Endothelial cell (in vitro differentiated cells): Measurements from ENCODE around the gene FGGY. TPM values are rescaled to one million over a fixed set of nuclear protein-coding genes. Genes with fewer than 3 reads are reported as not detected.

Experiments
- DNase-seq: peaks from one replicate; pipeline ENCODE4 v3.0.0; 2021; ENCODE audit warnings: low spot score
- H3K27ac Mint-ChIP-seq: one replicate; pipeline ENCODE4 v1.8.0; 2021; ENCODE audit warnings: mixed read lengths, inconsistent platforms; ENCODE audit not compliant: unreplicated experiment
- H3K27me3 Mint-ChIP-seq: one replicate; pipeline ENCODE4 v1.8.0; 2021; ENCODE audit warnings: mild to moderate bottlenecking, moderate library complexity, mixed read lengths, inconsistent platforms; ENCODE audit not compliant: unreplicated experiment
- H3K36me3 Mint-ChIP-seq: one replicate; pipeline ENCODE4 v1.8.0; 2021; ENCODE audit warnings: mild to moderate bottlenecking, low read depth, mixed read lengths, inconsistent platforms; ENCODE audit not compliant: unreplicated experiment
- H3K4me1 Mint-ChIP-seq: one replicate; pipeline ENCODE4 v1.8.0; 2021; ENCODE audit warnings: mild to moderate bottlenecking, mixed read lengths, inconsistent platforms; ENCODE audit not compliant: unreplicated experiment
- H3K4me3 Mint-ChIP-seq: one replicate; pipeline ENCODE4 v1.8.0; 2021; ENCODE audit warnings: mild to moderate bottlenecking, mixed read lengths, inconsistent platforms; ENCODE audit not compliant: unreplicated experiment
- H3K9me3 Mint-ChIP-seq: one replicate; pipeline ENCODE4 v1.8.0; 2021; ENCODE audit warnings: mixed read lengths, inconsistent platforms; ENCODE audit not compliant: unreplicated experiment
- CTCF ChIP-seq: fragments of 200-600 bp; sonication (generic); IDR thresholded peaks from one replicate; pipeline ENCODE4 v1.5.0; 2021; ENCODE audit warnings: antibody characterized with exemption; ENCODE audit not compliant: unreplicated experiment
- total RNA-seq: library from RNA; stranded (reverse); fragmentation: NEBNext Ultra II Directional; extraction: Animal tissue kit (Norgen Biotek cat#: 25700); gene quantifications from one replicate; pipeline ENCODE4 v1.2.1, GENCODE V29; 2021; ENCODE audit not compliant: unreplicated experiment

Gene FGGY
- total RNA-seq, 1 donor from 2014 or later: 41.2 TPM

GRCh38 chr1:59397139-59397858, 100.4 kb downstream of the FGGY start:
- peaks cover 16% of the 10 kb centered on the region for H3K4me1 Mint-ChIP-seq
- no peak overlapping the region for H3K27ac Mint-ChIP-seq
- no peak for DNase-seq
- no peak for TF ChIP-seq CTCF
- no peaks in the 10 kb centered on the region for H3K36me3 Mint-ChIP-seq
- no peaks in the 10 kb centered on the region for H3K9me3 Mint-ChIP-seq
- no peaks in the 10 kb centered on the region for H3K27me3 Mint-ChIP-seq
- H3K4me3 Mint-ChIP-seq: no peak overlapping the region

GRCh38 chr1:59399642-59400041, 102.7 kb downstream of the FGGY start:
- no peak overlapping the region for H3K27ac Mint-ChIP-seq
- TF ChIP-seq CTCF: no peak
- H3K4me1 Mint-ChIP-seq: peaks cover 4% of the 10 kb centered on the region
- H3K36me3 Mint-ChIP-seq: no peaks in the 10 kb centered on the region
- no peaks in the 10 kb centered on the region for H3K27me3 Mint-ChIP-seq
- no peak for DNase-seq
- no peak overlapping the region for H3K4me3 Mint-ChIP-seq
- H3K9me3 Mint-ChIP-seq: no peaks in the 10 kb centered on the region

- Mint-ChIP-seq H3K4me1 (peaks cover 4% of the 10 kb centered on the region), H3K36me3 (no peaks in the 10 kb centered on the region), H3K27me3 (no peaks in the 10 kb centered on the region), H3K27ac (no peak overlapping the region), H3K9me3 (no peaks in the 10 kb centered on the region), H3K4me3 (no peak overlapping the region)
- no peak for DNase-seq
- no peak for TF ChIP-seq CTCF
Observed at GRCh38 chr1:59401581-59401980, 104.7 kb downstream of the FGGY start.

- no peak overlapping the region for H3K27ac Mint-ChIP-seq
Observed at GRCh38 chr1:59404796-59405195, 107.9 kb downstream of the FGGY start.

More at GRCh38 chr1:59404796-59405195, 107.9 kb downstream of the FGGY start:
- no peak for DNase-seq
- Mint-ChIP-seq H3K4me3 (no peak overlapping the region), H3K9me3 (no peaks in the 10 kb centered on the region), H3K27me3 (no peaks in the 10 kb centered on the region), H3K4me1 (peaks cover 14% of the 10 kb centered on the region), H3K36me3 (no peaks in the 10 kb centered on the region)
- TF ChIP-seq CTCF: no peak
